ENCODE data around the gene TAL2.
"Not testable (repeated sequence)": the region's sequence is repeated elsewhere in the genome, so short reads cannot be mapped to it uniquely, and the experiment has no call there.

The TAL2 gene

GRCh38 chr9:105694848-105695581 is 32.8 kb downstream of the TAL2 start:
- Histone ChIP-seq H3K36me3 (ENCODE audit: insufficient read depth, low read length) (no peaks in the 10 kb centered on the region), H3K9me3 (ENCODE audit: low read length) (no peaks in the 10 kb centered on the region), H3K4me1 (ENCODE audit: insufficient read depth, low read length) (peaks cover 5% of the 10 kb centered on the region), H3K27me3 (ENCODE audit: control insufficient read depth in 1 of 2, insufficient read depth in 2 of 2, low read length in 2 of 2) (peaks cover 0 to 7% of the 10 kb centered on the region in 2 donors), H3K4me3 (ENCODE audit: low read depth in 1 of 2, low read length in 2 of 2) (peak overlapping the region; percentile 57 to 64), H3K27ac (ENCODE audit: low read depth, low read length) (peak overlapping the region; percentile 41), H3K9ac (ENCODE audit: low read length) (peak overlapping the region; percentile 54)

GRCh38 chr9:105696219-105696793 is 34.0 kb downstream of the TAL2 start:
- Histone ChIP-seq H3K9me3 (ENCODE audit: low read length) (no peaks in the 10 kb centered on the region), H3K4me1 (ENCODE audit: insufficient read depth, low read length) (peaks cover 5% of the 10 kb centered on the region), H3K36me3 (ENCODE audit: insufficient read depth, low read length) (no peaks in the 10 kb centered on the region), H3K27me3 (ENCODE audit: control insufficient read depth in 1 of 2, insufficient read depth in 2 of 2, low read length in 2 of 2) (peaks cover 0 to 7% of the 10 kb centered on the region in 2 donors), H3K9ac (ENCODE audit: low read length) (no peak overlapping the region), H3K4me3 (ENCODE audit: low read depth in 1 of 2, low read length in 2 of 2) (no peak overlapping the region), H3K27ac (ENCODE audit: low read depth, low read length) (no peak overlapping the region)

GRCh38 chr9:105697871-105698270 is 35.6 kb downstream of the TAL2 start:
- H3K27ac ChIP-seq (ENCODE audit: low read depth, low read length), result no peak overlapping the region
- H3K9ac ChIP-seq (ENCODE audit: low read length), result no peak overlapping the region

GRCh38 chr9:105698348-105698870 is 36.2 kb downstream of the TAL2 start:
- H3K9me3 ChIP-seq (ENCODE audit: low read length), result no peaks in the 10 kb centered on the region
- no peak overlapping the region for H3K27ac ChIP-seq (ENCODE audit: low read depth, low read length)
- H3K4me1 ChIP-seq (ENCODE audit: insufficient read depth, low read length), result peaks cover 4% of the 10 kb centered on the region
- no peak overlapping the region for H3K4me3 ChIP-seq (ENCODE audit: low read depth in 1 of 2, low read length in 2 of 2)
- no peaks in the 10 kb centered on the region for H3K36me3 ChIP-seq (ENCODE audit: insufficient read depth, low read length)
- no peaks in the 10 kb centered on the region for H3K27me3 ChIP-seq (ENCODE audit: control insufficient read depth in 1 of 2, insufficient read depth in 2 of 2, low read length in 2 of 2)
- no peak overlapping the region for H3K9ac ChIP-seq (ENCODE audit: low read length)

More at GRCh38 chr9:105697871-105698270, 35.6 kb downstream of the TAL2 start:
- peaks cover 0 to 3% of the 10 kb centered on the region in 2 donors for H3K27me3 ChIP-seq (ENCODE audit: control insufficient read depth in 1 of 2, insufficient read depth in 2 of 2, low read length in 2 of 2)
- H3K9me3 ChIP-seq (ENCODE audit: low read length), result no peaks in the 10 kb centered on the region
- peaks cover 5% of the 10 kb centered on the region for H3K4me1 ChIP-seq (ENCODE audit: insufficient read depth, low read length)
- no peak overlapping the region for H3K4me3 ChIP-seq (ENCODE audit: low read depth in 1 of 2, low read length in 2 of 2)
- H3K36me3 ChIP-seq (ENCODE audit: insufficient read depth, low read length), result no peaks in the 10 kb centered on the region

- no peaks in the 10 kb centered on the region for H3K36me3 ChIP-seq (ENCODE audit: insufficient read depth, low read length)
- H3K27me3 ChIP-seq (ENCODE audit: control insufficient read depth in 1 of 2, insufficient read depth in 2 of 2, low read length in 2 of 2), result no peaks in the 10 kb centered on the region
- no peak overlapping the region for H3K4me3 ChIP-seq (ENCODE audit: low read depth in 1 of 2, low read length in 2 of 2)
- no peak overlapping the region for H3K9ac ChIP-seq (ENCODE audit: low read length)
- H3K4me1 ChIP-seq (ENCODE audit: insufficient read depth, low read length), result no peaks in the 10 kb centered on the region
- no peaks in the 10 kb centered on the region for H3K9me3 ChIP-seq (ENCODE audit: low read length)
- H3K27ac ChIP-seq (ENCODE audit: low read depth, low read length), result no peak overlapping the region
Observed at GRCh38 chr9:105700668-105701067, 38.4 kb downstream of the TAL2 start.

- H3K36me3 ChIP-seq (ENCODE audit: insufficient read depth, low read length), result no peaks in the 10 kb centered on the region
- no peak overlapping the region for H3K4me3 ChIP-seq (ENCODE audit: low read depth in 1 of 2, low read length in 2 of 2)
- no peak overlapping the region for H3K27ac ChIP-seq (ENCODE audit: low read depth, low read length)
- H3K9ac ChIP-seq (ENCODE audit: low read length), result no peak overlapping the region
- no peaks in the 10 kb centered on the region for H3K9me3 ChIP-seq (ENCODE audit: low read length)
- H3K27me3 ChIP-seq (ENCODE audit: control insufficient read depth in 1 of 2, insufficient read depth in 2 of 2, low read length in 2 of 2), result no peaks in the 10 kb centered on the region
- no peaks in the 10 kb centered on the region for H3K4me1 ChIP-seq (ENCODE audit: insufficient read depth, low read length)
Observed at GRCh38 chr9:105701145-105701544, 38.9 kb downstream of the TAL2 start.

GRCh38 chr9:105702207-105702606 is 40.0 kb downstream of the TAL2 start:
- Histone ChIP-seq H3K27me3 (ENCODE audit: control insufficient read depth in 1 of 2, insufficient read depth in 2 of 2, low read length in 2 of 2) (no peaks in the 10 kb centered on the region), H3K9ac (ENCODE audit: low read length) (no peak overlapping the region), H3K36me3 (ENCODE audit: insufficient read depth, low read length) (no peaks in the 10 kb centered on the region), H3K4me3 (ENCODE audit: low read depth in 1 of 2, low read length in 2 of 2) (no peak overlapping the region), H3K4me1 (ENCODE audit: insufficient read depth, low read length) (no peaks in the 10 kb centered on the region), H3K27ac (ENCODE audit: low read depth, low read length) (no peak overlapping the region), H3K9me3 (ENCODE audit: low read length) (no peaks in the 10 kb centered on the region)

GRCh38 chr9:105703638-105704037 is 41.4 kb downstream of the TAL2 start:
- H3K36me3 ChIP-seq (ENCODE audit: insufficient read depth, low read length); H3K4me3 ChIP-seq (ENCODE audit: low read depth in 1 of 2, low read length in 2 of 2); H3K27ac ChIP-seq (ENCODE audit: low read depth, low read length); H3K9ac ChIP-seq (ENCODE audit: low read length); H3K27me3 ChIP-seq (ENCODE audit: control insufficient read depth in 1 of 2, insufficient read depth in 2 of 2, low read length in 2 of 2); H3K4me1 ChIP-seq (ENCODE audit: insufficient read depth, low read length); H3K9me3 ChIP-seq (ENCODE audit: low read length): not testable (repeated sequence)

- Histone ChIP-seq H3K4me1 (ENCODE audit: insufficient read depth, low read length) (no peaks in the 10 kb centered on the region), H3K9me3 (ENCODE audit: low read length) (no peaks in the 10 kb centered on the region), H3K36me3 (ENCODE audit: insufficient read depth, low read length) (no peaks in the 10 kb centered on the region), H3K4me3 (ENCODE audit: low read depth in 1 of 2, low read length in 2 of 2) (no peak overlapping the region), H3K27me3 (ENCODE audit: control insufficient read depth in 1 of 2, insufficient read depth in 2 of 2, low read length in 2 of 2) (no peaks in the 10 kb centered on the region), H3K27ac (ENCODE audit: low read depth, low read length) (no peak overlapping the region), H3K9ac (ENCODE audit: low read length) (no peak overlapping the region)
Observed at GRCh38 chr9:105706156-105706555, 43.9 kb downstream of the TAL2 start.

- no peak overlapping the region for H3K9ac ChIP-seq (ENCODE audit: low read length)
- H3K9me3 ChIP-seq (ENCODE audit: low read length), result no peaks in the 10 kb centered on the region
- no peak overlapping the region for H3K27ac ChIP-seq (ENCODE audit: low read depth, low read length)
- H3K4me1 ChIP-seq (ENCODE audit: insufficient read depth, low read length), result no peaks in the 10 kb centered on the region
- no peaks in the 10 kb centered on the region for H3K36me3 ChIP-seq (ENCODE audit: insufficient read depth, low read length)
- no peak overlapping the region for H3K4me3 ChIP-seq (ENCODE audit: low read depth in 1 of 2, low read length in 2 of 2)
- H3K27me3 ChIP-seq (ENCODE audit: control insufficient read depth in 1 of 2, insufficient read depth in 2 of 2, low read length in 2 of 2), result no peaks in the 10 kb centered on the region
Observed at GRCh38 chr9:105708405-105708804, 46.1 kb downstream of the TAL2 start.

- no peaks in the 10 kb centered on the region for H3K9me3 ChIP-seq (ENCODE audit: low read length)
- H3K4me3 ChIP-seq (ENCODE audit: low read depth in 1 of 2, low read length in 2 of 2), result no peak overlapping the region
- H3K27me3 ChIP-seq (ENCODE audit: control insufficient read depth in 1 of 2, insufficient read depth in 2 of 2, low read length in 2 of 2), result no peaks in the 10 kb centered on the region
- no peak overlapping the region for H3K9ac ChIP-seq (ENCODE audit: low read length)
- H3K27ac ChIP-seq (ENCODE audit: low read depth, low read length), result no peak overlapping the region
- no peaks in the 10 kb centered on the region for H3K4me1 ChIP-seq (ENCODE audit: insufficient read depth, low read length)
- H3K36me3 ChIP-seq (ENCODE audit: insufficient read depth, low read length), result no peaks in the 10 kb centered on the region
Observed at GRCh38 chr9:105710638-105711037, 48.4 kb downstream of the TAL2 start.

- Histone ChIP-seq H3K27ac (ENCODE audit: low read depth, low read length) (no peak overlapping the region), H3K9me3 (ENCODE audit: low read length) (no peaks in the 10 kb centered on the region)
Observed at GRCh38 chr9:105711867-105712266, 49.6 kb downstream of the TAL2 start.

More at GRCh38 chr9:105711867-105712266, 49.6 kb downstream of the TAL2 start:
- H3K4me3 ChIP-seq (ENCODE audit: low read depth in 1 of 2, low read length in 2 of 2), result no peak overlapping the region
- no peaks in the 10 kb centered on the region for H3K27me3 ChIP-seq (ENCODE audit: control insufficient read depth in 1 of 2, insufficient read depth in 2 of 2, low read length in 2 of 2)
- no peak overlapping the region for H3K9ac ChIP-seq (ENCODE audit: low read length)
- H3K36me3 ChIP-seq (ENCODE audit: insufficient read depth, low read length), result no peaks in the 10 kb centered on the region
- H3K4me1 ChIP-seq (ENCODE audit: insufficient read depth, low read length), result no peaks in the 10 kb centered on the region
